RWPE2 (cell line): ENCODE results near the gene CDR2.

Source experiments
- ATAC-seq: fragments of 200-7000 bp; cut with Tn5 transposase; 3 replicates; pipeline ENCODE4 v1.9.1; 2021; ENCODE audit warnings: low read depth
- DNase-seq: peaks from one replicate; pipeline ENCODE4 v3.0.0-alpha.2; 2020; ENCODE audit warnings: low spot score
- H3K27ac ChIP-seq: fragments of 450-650 bp; 2 replicates; pipeline ENCODE4 v1.5.1; 2017; ENCODE audit warnings: mild to moderate bottlenecking; ENCODE audit not compliant: poor library complexity, severe bottlenecking
- H3K27me3 ChIP-seq: fragments of 250-450 bp; sonication (Bioruptor Pico); 2 replicates; pipeline ENCODE4 v1.5.1; 2021; ENCODE audit warnings: mild to moderate bottlenecking, moderate library complexity; ENCODE audit not compliant: insufficient read depth, poor library complexity, severe bottlenecking
- H3K36me3 ChIP-seq: fragments of 250-450 bp; sonication (Bioruptor Pico); 2 replicates; pipeline ENCODE4 v1.5.1; 2020; ENCODE audit warnings: low read depth, mild to moderate bottlenecking, moderate library complexity
- H3K4me1 ChIP-seq: fragments of 250-450 bp; sonication (Bioruptor Pico); 2 replicates; pipeline ENCODE4 v1.5.1; 2021; ENCODE audit warnings: mild to moderate bottlenecking, moderate library complexity; ENCODE audit not compliant: insufficient read depth, poor library complexity, severe bottlenecking
- H3K4me3 ChIP-seq: fragments of 250-450 bp; sonication (Bioruptor Pico); 2 replicates; pipeline ENCODE4 v1.5.1; 2021; ENCODE audit warnings: mild to moderate bottlenecking, moderate library complexity; ENCODE audit not compliant: severe bottlenecking
- H3K9me3 ChIP-seq: fragments of 250-450 bp; sonication (Bioruptor Pico); 2 replicates; pipeline ENCODE4 v1.5.1; 2021; ENCODE audit warnings: mild to moderate bottlenecking, moderate library complexity; ENCODE audit not compliant: severe bottlenecking
- TF ChIP-seq, protein P1 (sequence below): fragments of 450-650 bp; IDR thresholded peaks from one replicate; pipeline ENCODE4 v1.5.1; 2017; ENCODE audit warnings: mild to moderate bottlenecking, moderate library complexity; ENCODE audit not compliant: poor library complexity, severe bottlenecking

Gene CDR2

DNA sequence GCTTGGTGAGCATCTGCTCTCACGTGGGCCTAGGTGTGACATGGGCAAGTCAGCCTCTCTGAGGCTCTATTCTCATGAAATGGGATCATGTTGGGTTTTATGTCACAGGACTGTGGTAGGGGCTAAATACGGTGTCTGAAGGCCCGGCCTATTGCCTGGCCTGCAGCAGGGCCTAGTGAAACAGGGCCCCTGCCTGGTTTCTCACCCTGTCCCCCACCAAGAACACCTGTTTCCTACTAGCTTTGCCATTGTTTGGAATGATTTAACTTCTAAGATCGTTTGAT lies 48.1 kb downstream of the CDR2 start:
- no peak overlapping the region for H3K27ac ChIP-seq
- no peaks in the 10 kb centered on the region for H3K27me3 ChIP-seq
- no peaks in the 10 kb centered on the region for H3K4me1 ChIP-seq
- no peak overlapping the region for H3K4me3 ChIP-seq
- H3K9me3 ChIP-seq = no peaks in the 10 kb centered on the region
- ATAC-seq = no peak
- TF ChIP-seq, protein P1, sequence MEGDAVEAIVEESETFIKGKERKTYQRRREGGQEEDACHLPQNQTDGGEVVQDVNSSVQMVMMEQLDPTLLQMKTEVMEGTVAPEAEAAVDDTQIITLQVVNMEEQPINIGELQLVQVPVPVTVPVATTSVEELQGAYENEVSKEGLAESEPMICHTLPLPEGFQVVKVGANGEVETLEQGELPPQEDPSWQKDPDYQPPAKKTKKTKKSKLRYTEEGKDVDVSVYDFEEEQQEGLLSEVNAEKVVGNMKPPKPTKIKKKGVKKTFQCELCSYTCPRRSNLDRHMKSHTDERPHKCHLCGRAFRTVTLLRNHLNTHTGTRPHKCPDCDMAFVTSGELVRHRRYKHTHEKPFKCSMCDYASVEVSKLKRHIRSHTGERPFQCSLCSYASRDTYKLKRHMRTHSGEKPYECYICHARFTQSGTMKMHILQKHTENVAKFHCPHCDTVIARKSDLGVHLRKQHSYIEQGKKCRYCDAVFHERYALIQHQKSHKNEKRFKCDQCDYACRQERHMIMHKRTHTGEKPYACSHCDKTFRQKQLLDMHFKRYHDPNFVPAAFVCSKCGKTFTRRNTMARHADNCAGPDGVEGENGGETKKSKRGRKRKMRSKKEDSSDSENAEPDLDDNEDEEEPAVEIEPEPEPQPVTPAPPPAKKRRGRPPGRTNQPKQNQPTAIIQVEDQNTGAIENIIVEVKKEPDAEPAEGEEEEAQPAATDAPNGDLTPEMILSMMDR = no peak
- no peak for DNase-seq
- H3K36me3 ChIP-seq = peaks cover 57% of the 10 kb centered on the region

DNA sequence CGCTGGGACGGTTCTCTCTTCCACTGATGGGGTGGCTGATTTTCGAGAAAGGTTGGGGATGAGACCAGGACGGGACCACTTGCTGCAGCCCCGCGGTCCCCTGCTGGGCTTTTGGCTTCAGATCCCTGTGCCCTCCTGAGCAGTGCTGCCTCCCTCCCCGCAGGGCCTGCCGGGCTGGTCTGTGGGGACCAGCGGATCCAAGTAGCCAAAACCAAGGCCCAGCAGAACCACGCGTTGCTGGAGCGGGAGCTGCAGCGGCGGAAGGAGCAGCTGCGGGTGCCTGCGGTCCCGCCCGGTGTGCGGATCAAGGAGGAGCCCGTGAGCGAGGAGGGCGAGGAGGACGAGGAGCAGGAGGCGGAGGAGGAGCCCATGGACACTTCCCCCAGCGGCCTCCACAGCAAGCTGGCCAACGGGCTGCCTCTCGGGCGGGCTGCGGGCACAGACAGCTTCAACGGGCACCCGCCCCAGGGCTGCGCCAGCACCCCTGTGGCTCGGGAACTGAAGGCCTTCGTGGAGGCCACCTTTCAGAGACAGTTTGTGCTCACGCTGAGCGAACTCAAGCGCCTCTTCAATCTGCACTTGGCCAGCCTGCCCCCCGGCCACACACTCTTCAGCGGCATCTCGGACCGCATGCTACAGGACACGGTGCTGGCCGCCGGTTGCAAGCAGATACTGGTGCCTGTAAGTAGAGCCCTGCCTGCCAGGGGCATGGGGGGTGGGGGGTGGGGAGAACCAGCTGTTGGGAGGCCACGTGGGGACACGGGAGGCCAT lies 48.6 kb downstream of the CDR2 start:
- DNase-seq = no peak
- TF ChIP-seq, protein P1 = no peak
- no peaks in the 10 kb centered on the region for H3K27me3 ChIP-seq
- no peaks in the 10 kb centered on the region for H3K4me1 ChIP-seq
- no peak for ATAC-seq
- peaks cover 60% of the 10 kb centered on the region for H3K36me3 ChIP-seq
- H3K4me3 ChIP-seq = no peak overlapping the region
- no peak overlapping the region for H3K27ac ChIP-seq
- no peaks in the 10 kb centered on the region for H3K9me3 ChIP-seq

DNA sequence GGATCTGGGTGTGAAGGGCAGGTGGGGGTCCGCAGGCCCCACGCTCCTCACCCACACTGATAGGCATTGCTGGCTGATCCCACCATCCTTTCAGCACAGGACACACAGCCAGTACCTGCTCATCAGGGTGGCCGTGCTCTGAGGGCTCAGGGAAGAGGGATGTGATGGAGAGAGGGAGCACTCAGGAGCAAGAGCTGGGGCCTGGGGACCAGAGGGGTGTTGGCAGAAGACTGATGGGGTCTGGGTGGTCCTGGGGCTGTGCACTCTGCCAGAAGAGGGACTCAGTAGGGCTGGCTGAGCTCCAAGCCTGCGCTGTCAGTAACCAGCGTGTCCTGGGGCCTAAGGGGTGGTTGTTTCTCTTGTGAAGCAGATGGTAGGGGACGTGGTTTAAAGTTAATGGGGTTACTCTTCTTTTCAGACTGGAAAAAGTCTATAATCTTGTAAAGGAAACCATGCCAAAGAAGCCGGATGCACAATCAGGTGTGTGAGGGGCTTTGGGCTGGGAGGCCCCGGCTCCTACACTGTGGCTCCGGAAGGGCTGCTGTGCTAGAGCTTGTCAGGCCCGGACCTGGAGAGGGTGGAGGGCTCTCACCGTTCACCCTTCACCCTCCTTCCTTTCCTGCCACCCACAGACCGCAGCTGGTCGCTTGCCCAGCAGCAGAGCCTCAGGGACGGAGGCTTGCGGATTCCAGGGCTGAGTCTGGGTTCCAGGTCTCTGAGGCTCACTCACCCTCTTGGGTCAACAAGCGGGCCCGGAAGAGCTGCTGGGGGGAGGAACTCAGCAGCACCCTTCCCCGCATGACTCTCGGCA lies 49.4 kb downstream of the CDR2 start:
- no peak overlapping the region for H3K27ac ChIP-seq
- TF ChIP-seq, protein P1 = no peak
- no peak for DNase-seq
- peaks cover 65% of the 10 kb centered on the region for H3K36me3 ChIP-seq
- H3K4me3 ChIP-seq = no peak overlapping the region
- no peak for ATAC-seq
- no peaks in the 10 kb centered on the region for H3K27me3 ChIP-seq
- no peaks in the 10 kb centered on the region for H3K9me3 ChIP-seq
- no peaks in the 10 kb centered on the region for H3K4me1 ChIP-seq

DNA sequence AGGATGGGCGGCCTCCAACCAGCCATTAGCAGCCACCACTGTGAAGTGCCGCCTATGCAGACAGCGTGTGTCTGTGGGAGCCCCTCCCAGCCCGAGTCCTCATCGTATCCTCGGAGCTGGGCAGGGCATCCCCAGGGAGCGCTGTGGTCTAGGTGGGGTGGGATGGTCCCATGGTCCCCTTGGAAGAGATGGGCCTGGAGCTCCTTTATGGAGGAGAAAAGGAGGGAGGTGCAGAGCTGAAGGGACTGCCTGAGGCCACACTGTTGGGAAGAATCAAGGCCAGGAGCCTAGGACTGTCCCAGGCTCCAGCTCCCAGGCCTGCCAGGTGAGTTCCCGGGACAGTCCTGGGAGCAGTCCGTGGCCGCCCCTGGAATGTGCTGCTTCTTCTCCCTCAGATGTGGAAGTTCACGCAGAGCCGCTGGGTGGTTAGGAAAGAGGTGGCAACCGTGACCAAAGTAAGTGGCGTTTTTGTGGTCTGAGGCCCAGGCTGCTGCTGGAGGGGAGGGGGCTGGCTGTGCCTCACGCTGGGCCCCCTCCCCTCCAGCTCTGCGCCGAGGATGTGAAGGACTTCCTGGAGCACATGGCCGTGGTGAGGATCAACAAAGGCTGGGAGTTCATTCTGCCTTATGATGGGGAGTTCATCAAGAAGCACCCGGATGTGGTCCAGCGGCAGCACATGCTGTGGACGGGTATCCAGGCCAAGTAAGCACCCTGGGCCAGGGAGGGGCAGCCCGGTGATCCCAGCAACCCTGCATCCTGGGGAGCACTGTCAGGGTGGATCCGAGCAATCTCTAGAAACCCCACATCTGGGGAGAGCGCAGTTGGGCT lies 50.2 kb downstream of the CDR2 start:
- H3K4me1 ChIP-seq = no peaks in the 10 kb centered on the region
- no peak overlapping the region for H3K27ac ChIP-seq
- no peak overlapping the region for H3K4me3 ChIP-seq
- no peak for DNase-seq
- no peaks in the 10 kb centered on the region for H3K27me3 ChIP-seq
- no peaks in the 10 kb centered on the region for H3K9me3 ChIP-seq
- TF ChIP-seq, protein P1 = no peak
- H3K36me3 ChIP-seq = peaks cover 68% of the 10 kb centered on the region
- ATAC-seq = no peak
